Esophagus squamous epithelium (tissue), 4 donors: Measurements from ENCODE around the gene CCL4L2.
"Not testable (repeated sequence)": the region's sequence is repeated elsewhere in the genome, so short reads cannot be mapped to it uniquely, and the experiment has no call there.

Source experiments
- POLR2A ChIP-seq, 4 donors: fragments of 450-650 bp; IDR thresholded peaks; one replicate each; pipeline ENCODE4 v1.6.1; 2017; ENCODE audit warnings: antibody characterized with exemption in 4 of 4, mild to moderate bottlenecking in 4 of 4, moderate library complexity in 3 of 4
- TF ChIP-seq, protein P1 (sequence below), 6 experiments: fragments of 450-650 bp in 4 of 6; fragments of 200-600 bp in 2 of 6; sonication (generic) in 2 of 6; IDR thresholded peaks; one replicate each; pipeline ENCODE4 v1.5.1; 2016 to 2019; ENCODE audit warnings: antibody characterized with exemption in 6 of 6, mild to moderate bottlenecking in 4 of 6, moderate library complexity in 4 of 6

DNA sequence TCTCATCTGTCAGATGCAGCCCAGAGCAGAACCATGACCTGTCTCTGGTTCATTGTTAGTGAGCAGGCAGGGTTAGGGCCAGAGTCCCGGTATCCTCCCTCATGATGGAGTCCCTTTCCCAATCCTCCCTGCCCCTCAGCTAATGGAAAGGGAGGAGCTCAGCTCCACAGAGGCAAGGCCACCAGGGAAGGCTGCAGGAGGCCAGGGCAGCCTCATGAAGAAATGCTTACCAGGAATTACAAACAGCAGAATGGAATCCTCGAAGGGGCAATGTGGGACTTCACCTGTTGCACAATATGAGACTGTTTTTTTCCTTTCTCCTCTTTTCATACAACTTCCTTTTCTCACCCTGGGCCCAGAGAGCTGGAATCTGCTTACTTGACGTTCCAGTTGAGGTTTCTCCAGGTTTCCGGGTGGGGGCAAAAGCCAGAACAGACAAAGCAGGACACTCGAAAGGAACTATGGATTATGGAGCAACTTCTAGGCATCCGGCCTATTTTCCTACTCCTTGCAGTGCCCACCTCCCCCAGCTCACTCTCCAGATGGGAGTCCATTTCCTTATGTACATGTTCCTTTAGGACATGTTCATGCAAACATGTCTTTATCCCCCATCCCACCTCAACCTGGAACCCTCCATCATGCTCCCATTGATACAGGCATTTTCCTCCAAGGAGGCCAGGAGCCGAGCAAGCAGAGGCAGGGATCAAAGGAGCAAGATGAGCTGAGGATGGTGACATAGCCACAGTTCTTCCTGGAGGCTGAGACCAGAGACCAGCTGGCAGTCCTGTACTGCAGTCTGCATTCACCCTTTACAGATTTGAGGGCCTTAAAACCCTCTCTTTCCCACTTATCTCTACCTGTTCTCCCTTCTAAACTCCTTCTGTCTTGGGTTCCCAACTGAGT is 4.8 kb downstream of the CCL4L2 start:
- not testable (repeated sequence) for TF ChIP-seq POLR2A (IDR thresholded peaks at IDR 0.05)
- TF ChIP-seq, protein P1, sequence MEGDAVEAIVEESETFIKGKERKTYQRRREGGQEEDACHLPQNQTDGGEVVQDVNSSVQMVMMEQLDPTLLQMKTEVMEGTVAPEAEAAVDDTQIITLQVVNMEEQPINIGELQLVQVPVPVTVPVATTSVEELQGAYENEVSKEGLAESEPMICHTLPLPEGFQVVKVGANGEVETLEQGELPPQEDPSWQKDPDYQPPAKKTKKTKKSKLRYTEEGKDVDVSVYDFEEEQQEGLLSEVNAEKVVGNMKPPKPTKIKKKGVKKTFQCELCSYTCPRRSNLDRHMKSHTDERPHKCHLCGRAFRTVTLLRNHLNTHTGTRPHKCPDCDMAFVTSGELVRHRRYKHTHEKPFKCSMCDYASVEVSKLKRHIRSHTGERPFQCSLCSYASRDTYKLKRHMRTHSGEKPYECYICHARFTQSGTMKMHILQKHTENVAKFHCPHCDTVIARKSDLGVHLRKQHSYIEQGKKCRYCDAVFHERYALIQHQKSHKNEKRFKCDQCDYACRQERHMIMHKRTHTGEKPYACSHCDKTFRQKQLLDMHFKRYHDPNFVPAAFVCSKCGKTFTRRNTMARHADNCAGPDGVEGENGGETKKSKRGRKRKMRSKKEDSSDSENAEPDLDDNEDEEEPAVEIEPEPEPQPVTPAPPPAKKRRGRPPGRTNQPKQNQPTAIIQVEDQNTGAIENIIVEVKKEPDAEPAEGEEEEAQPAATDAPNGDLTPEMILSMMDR (IDR thresholded peaks at IDR 0.05) = not testable (repeated sequence)
